Fibroblast of lung (primary cell): ENCODE results near the gene UBN1. TPM values are rescaled to one million over a fixed set of nuclear protein-coding genes. Genes with fewer than 3 reads are reported as not detected.

Experiments
- DNase-seq, 2 donors: peaks; one replicate each; pipeline versions ENCODE4 v3.0.0 to v3.0.0-alpha.2; 2010; ENCODE audit warnings: low read depth in 2 of 2
- H2AFZ ChIP-seq: 2 replicates; pipeline ENCODE4 v1.5.1; 2012; ENCODE audit warnings: low read length, control low read depth, inconsistent platforms
- H3K27ac ChIP-seq: 2 replicates; pipeline ENCODE4 v1.5.1; 2011; ENCODE audit warnings: low read length, control low read depth; ENCODE audit not compliant: insufficient read depth
- H3K27me3 ChIP-seq: 2 replicates; pipeline ENCODE4 v1.5.1; 2011; ENCODE audit warnings: mild to moderate bottlenecking, low read length; ENCODE audit not compliant: control insufficient read depth, insufficient read depth
- H3K36me3 ChIP-seq: 2 replicates; pipeline ENCODE4 v1.5.1; 2011; ENCODE audit warnings: low read length; ENCODE audit not compliant: control insufficient read depth, insufficient read depth
- H3K4me1 ChIP-seq: 2 replicates; pipeline ENCODE4 v1.5.1; 2011; ENCODE audit warnings: low read length; ENCODE audit not compliant: control insufficient read depth, insufficient read depth; ENCODE audit errors: extremely low read depth
- H3K4me2 ChIP-seq: 2 replicates; pipeline ENCODE4 v1.5.1; 2011; ENCODE audit warnings: low read length, control low read depth; ENCODE audit not compliant: insufficient read depth; ENCODE audit errors: extremely low read depth
- H3K4me3 ChIP-seq, 4 experiments: fragments of 200-600 bp in 1 of 4; sonication (generic) in 1 of 4; replicated peaks in 1 of 4; 2 replicates each; pipeline ENCODE4 v1.5.1; 2011 to 2016; ENCODE audit warnings: low read length in 4 of 4, low read depth in 3 of 4, mild to moderate bottlenecking in 3 of 4, control low read depth in 2 of 4, inconsistent platforms in 1 of 4, mixed read lengths in 1 of 4; ENCODE audit not compliant: insufficient read depth in 1 of 4; ENCODE audit errors: control extremely low read depth in 1 of 4
- H3K79me2 ChIP-seq: 2 replicates; pipeline ENCODE4 v1.5.1; 2012; ENCODE audit warnings: mild to moderate bottlenecking, low read length, inconsistent platforms; ENCODE audit not compliant: control insufficient read depth, insufficient read depth
- H3K9ac ChIP-seq: 2 replicates; pipeline ENCODE4 v1.5.1; 2011; ENCODE audit warnings: mild to moderate bottlenecking, low read length, control low read depth; ENCODE audit not compliant: insufficient read depth
- H3K9me3 ChIP-seq: 2 replicates; pipeline ENCODE4 v1.5.1; 2012; ENCODE audit warnings: low read depth, low read length; ENCODE audit not compliant: control insufficient read depth, insufficient read depth
- H4K20me1 ChIP-seq: 2 replicates; pipeline ENCODE4 v1.5.1; 2011; ENCODE audit warnings: low read length; ENCODE audit not compliant: control insufficient read depth, insufficient read depth; ENCODE audit errors: extremely low read depth
- EZH2 ChIP-seq: IDR thresholded peaks from 2 replicates; pipeline ENCODE4 v1.5.1; 2012; ENCODE audit warnings: low read length, control low read depth, mild to moderate bottlenecking; ENCODE audit errors: missing control alignments
- polyA plus RNA-seq, 2 donors: library from polyadenylated mRNA; depleted of rRNA in 1 of 2; stranded (reverse) in 1 of 2; unstranded in 1 of 2; fragments of >200 nt; gene quantifications; 2 replicates each; pipeline ENCODE4 v1.2.1, GENCODE V29; 2011 to 2012; ENCODE audit warnings: missing spikeins in 1 of 2
- total RNA-seq: library from RNA; depleted of rRNA; stranded (reverse); fragments of >200 nt; gene quantifications from 2 replicates; pipeline ENCODE4 v1.2.1, GENCODE V29; 2014
- TF ChIP-seq, protein P1 (sequence below), 2 donors: IDR thresholded peaks in 1 of 2; conservative IDR thresholded peaks in 1 of 2; 1 replicate in 1 of 2; 2 replicates in 1 of 2; pipeline ENCODE4 v1.5.1; 2011 to 2012; ENCODE audit warnings: low read length in 2 of 2, control low read depth in 1 of 2, inconsistent platforms in 1 of 2, low read depth in 1 of 2, mild to moderate bottlenecking in 1 of 2

The UBN1 gene
- total and polyA plus RNA-seq, 2 donors (not counting 1 experiment from before 2014, with no cell fraction given), result 13.6 to 21.1 TPM

DNA sequence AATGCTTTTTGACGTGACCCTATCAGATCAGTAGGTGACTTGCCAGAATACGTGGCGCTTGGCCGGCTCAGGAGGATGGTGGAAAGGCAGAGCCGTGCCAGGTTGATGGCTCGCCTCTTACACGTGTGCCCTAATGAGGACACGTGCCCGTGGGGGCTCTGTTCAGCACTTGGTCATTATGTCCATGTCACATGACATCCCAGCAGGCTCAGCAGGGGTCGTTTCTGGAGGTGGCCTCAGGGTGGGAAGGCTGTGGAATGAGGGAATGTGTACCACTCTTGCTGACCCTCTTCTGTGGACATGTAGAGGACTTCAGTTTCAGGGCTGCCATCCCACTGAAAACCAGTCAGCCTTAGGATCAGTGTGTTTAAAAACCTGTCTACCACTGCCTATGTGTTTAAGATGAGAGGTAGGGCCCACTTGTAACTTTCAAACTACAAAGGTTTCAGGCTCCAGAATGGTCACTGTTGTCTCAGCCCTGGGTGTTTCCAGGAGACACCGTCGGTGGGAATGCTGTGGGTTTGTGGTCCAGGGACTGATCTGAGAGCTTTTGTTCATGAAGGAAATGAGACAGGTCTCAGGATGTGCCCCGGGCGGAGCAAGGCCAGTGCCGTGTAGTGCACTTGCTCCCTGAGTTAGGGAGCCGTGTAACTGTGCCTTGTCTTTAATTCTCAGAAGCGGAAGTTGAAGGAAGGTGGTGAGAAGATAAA lies 12.1 kb downstream of the UBN1 start:
- peak in 1 of 2 donors; percentile 48 for DNase-seq
- Histone ChIP-seq H3K4me1 (no peaks in the 10 kb centered on the region), H2AFZ (no peak overlapping the region), H3K9ac (no peak overlapping the region), H3K27me3 (no peaks in the 10 kb centered on the region), H3K4me3 (no peak overlapping the region), H4K20me1 (no peaks in the 10 kb centered on the region), H3K9me3 (no peaks in the 10 kb centered on the region), H3K27ac (no peak overlapping the region), H3K36me3 (peaks cover 4% of the 10 kb centered on the region), H3K4me2 (no peak overlapping the region), H3K79me2 (peaks cover 12% of the 10 kb centered on the region)
- no peak for TF ChIP-seq EZH2
- TF ChIP-seq, protein P1, sequence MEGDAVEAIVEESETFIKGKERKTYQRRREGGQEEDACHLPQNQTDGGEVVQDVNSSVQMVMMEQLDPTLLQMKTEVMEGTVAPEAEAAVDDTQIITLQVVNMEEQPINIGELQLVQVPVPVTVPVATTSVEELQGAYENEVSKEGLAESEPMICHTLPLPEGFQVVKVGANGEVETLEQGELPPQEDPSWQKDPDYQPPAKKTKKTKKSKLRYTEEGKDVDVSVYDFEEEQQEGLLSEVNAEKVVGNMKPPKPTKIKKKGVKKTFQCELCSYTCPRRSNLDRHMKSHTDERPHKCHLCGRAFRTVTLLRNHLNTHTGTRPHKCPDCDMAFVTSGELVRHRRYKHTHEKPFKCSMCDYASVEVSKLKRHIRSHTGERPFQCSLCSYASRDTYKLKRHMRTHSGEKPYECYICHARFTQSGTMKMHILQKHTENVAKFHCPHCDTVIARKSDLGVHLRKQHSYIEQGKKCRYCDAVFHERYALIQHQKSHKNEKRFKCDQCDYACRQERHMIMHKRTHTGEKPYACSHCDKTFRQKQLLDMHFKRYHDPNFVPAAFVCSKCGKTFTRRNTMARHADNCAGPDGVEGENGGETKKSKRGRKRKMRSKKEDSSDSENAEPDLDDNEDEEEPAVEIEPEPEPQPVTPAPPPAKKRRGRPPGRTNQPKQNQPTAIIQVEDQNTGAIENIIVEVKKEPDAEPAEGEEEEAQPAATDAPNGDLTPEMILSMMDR (conservative IDR thresholded peaks at IDR 0.05 in 1 of 2, IDR thresholded peaks at IDR 0.05 in 1 of 2; ENCODE audit: low read depth in 1 of 2, low read length in 2 of 2), result no peak

GRCh38 chr16:4859900-4860255 lies 12.6 kb downstream of the UBN1 start:
- Histone ChIP-seq H3K4me1 (no peaks in the 10 kb centered on the region), H3K9ac (no peak overlapping the region), H3K4me3 (no peak overlapping the region), H3K9me3 (no peaks in the 10 kb centered on the region), H3K79me2 (peaks cover 17% of the 10 kb centered on the region), H4K20me1 (no peaks in the 10 kb centered on the region), H3K4me2 (no peak overlapping the region), H2AFZ (no peak overlapping the region), H3K36me3 (peaks cover 4% of the 10 kb centered on the region), H3K27ac (no peak overlapping the region), H3K27me3 (no peaks in the 10 kb centered on the region)
- DNase-seq, result peak in 1 of 2 donors; percentile 64
- TF ChIP-seq, protein P1 (conservative IDR thresholded peaks at IDR 0.05 in 1 of 2, IDR thresholded peaks at IDR 0.05 in 1 of 2; ENCODE audit: low read depth in 1 of 2, low read length in 2 of 2), result no peak
- TF ChIP-seq EZH2, result no peak

DNA sequence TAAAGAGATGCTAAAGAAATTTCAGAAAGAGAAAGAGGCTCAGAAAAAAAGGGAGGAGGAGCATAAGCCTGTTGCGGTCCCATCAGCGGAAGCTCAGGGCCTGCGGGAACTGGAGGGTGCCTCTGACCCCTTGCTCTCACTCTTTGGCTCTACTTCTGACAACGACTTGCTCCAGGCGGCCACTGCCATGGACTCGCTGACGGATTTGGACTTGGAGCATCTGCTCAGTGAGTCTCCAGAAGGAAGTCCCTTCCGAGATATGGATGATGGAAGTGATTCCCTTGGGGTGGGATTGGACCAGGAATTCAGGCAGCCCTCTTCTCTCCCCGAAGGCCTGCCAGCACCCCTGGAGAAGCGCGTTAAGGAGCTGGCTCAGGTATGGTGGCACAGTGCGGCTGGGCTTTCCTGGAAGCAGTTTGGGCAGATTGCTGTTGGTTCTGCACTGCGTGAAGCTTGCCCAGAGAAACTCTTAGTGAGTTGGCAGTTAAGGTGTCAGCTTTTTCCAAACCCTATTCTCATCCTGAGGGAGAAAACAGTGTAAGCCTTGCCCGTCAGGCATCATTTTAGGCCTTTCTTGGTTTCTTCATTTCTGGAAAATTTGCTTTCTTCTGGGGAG lies 13.6 kb downstream of the UBN1 start:
- Histone ChIP-seq H3K9ac (no peak overlapping the region), H3K27me3 (no peaks in the 10 kb centered on the region), H3K4me1 (no peaks in the 10 kb centered on the region), H3K36me3 (peaks cover 4% of the 10 kb centered on the region), H3K27ac (no peak overlapping the region), H3K79me2 (peaks cover 20% of the 10 kb centered on the region), H4K20me1 (no peaks in the 10 kb centered on the region), H3K4me2 (no peak overlapping the region), H3K9me3 (no peaks in the 10 kb centered on the region), H2AFZ (no peak overlapping the region), H3K4me3 (no peak overlapping the region)
- TF ChIP-seq, protein P1 (conservative IDR thresholded peaks at IDR 0.05 in 1 of 2, IDR thresholded peaks at IDR 0.05 in 1 of 2; ENCODE audit: low read depth in 1 of 2, low read length in 2 of 2), result no peak
- no peak for TF ChIP-seq EZH2
- no peak for DNase-seq
